ENCODE measurements around the gene CTPS1.

- no peak for TF ChIP-seq CTCF (conservative IDR thresholded peaks at IDR 0.05 in 1 of 2, IDR thresholded peaks at IDR 0.05 in 1 of 2; ENCODE audit: extremely low read depth in 1 of 2, insufficient read depth in 1 of 2, low read depth in 1 of 2, low read length in 2 of 2)
- TF ChIP-seq EZH2 (IDR thresholded peaks at IDR 0.05; ENCODE audit: borderline replicate concordance, low read length): no peak
Observed at GRCh38 chr1:41009466-41009865, 30.0 kb downstream of the CTPS1 start.
